Tibial artery (tissue), 4 donors: ENCODE measurements around the gene KRT79.

ENCODE experiments used
- DNase-seq, 2 donors: peaks; one replicate each; pipeline ENCODE4 v3.0.0-alpha.2; 2019
- H3K27ac ChIP-seq, 2 donors: fragments of 200-600 bp; sonication (generic) in 1 of 2; 1 replicate in 1 of 2; 2 replicates in 1 of 2; pipeline ENCODE4 v1.5.1; 2018 to 2019; ENCODE audit warnings: mild to moderate bottlenecking in 1 of 2
- H3K27me3 ChIP-seq, 2 donors: fragments of 200-600 bp; sonication (generic) in 1 of 2; one replicate each; pipeline versions ENCODE4 v1.5.1 to v1.6.0; 2016 to 2019
- H3K36me3 ChIP-seq, 3 donors: fragments of 200-600 bp; sonication (generic) in 2 of 3; one replicate each; pipeline ENCODE4 v1.5.1; 2016 to 2019; ENCODE audit warnings: mild to moderate bottlenecking in 2 of 3
- H3K4me1 ChIP-seq, 4 donors: fragments of 200-600 bp; sonication (generic) in 2 of 4; 1 replicate in 3 of 4; 2 replicates in 1 of 4; pipeline ENCODE4 v1.5.1; 2016 to 2019
- H3K4me3 ChIP-seq, 2 donors: fragments of 200-600 bp; sonication (generic) in 1 of 2; 1 replicate in 1 of 2; 2 replicates in 1 of 2; pipeline ENCODE4 v1.5.1; 2018 to 2019; ENCODE audit warnings: mild to moderate bottlenecking in 2 of 2
- H3K9me3 ChIP-seq, 3 donors: fragments of 200-600 bp; sonication (generic) in 1 of 3; one replicate each; pipeline ENCODE4 v1.5.1; 2016 to 2019
- CTCF ChIP-seq, 2 experiments: fragments of 200-600 bp in 1 of 2; fragments of 450-650 bp in 1 of 2; IDR thresholded peaks; one replicate each; pipeline ENCODE4 v1.5.1; 2017 to 2019; ENCODE audit warnings: antibody characterized with exemption in 2 of 2, mild to moderate bottlenecking in 1 of 2, moderate library complexity in 1 of 2
- intact Hi-C: fragments of 100-400 bp; cut with DNase I; formaldehyde crosslinking; loops from one replicate; pipeline ENCODE4 v1.15.0; 2023; ENCODE audit warnings: low total_unique reads

Gene KRT79

DNA sequence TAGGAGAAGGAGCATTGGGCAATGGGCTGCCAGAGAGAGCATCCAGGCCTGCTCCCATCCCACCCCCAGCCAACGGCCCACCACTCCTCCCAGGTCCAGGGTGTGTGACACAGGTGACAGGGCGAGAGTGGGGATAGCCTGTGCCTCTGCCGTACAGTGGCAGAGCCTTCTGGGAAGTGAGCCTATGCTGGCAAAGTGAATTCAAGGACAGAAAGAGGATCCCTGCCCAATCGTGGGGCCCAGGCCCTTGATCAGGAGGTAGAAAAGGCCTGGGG is 553 bp upstream of the KRT79 start:
- no peak for DNase-seq
- H3K4me3 ChIP-seq, result no peak overlapping the region
- TF ChIP-seq CTCF (IDR thresholded peaks at IDR 0.05), result no peak
- H3K27me3 ChIP-seq, result peaks cover 0 to 36% of the 10 kb centered on the region in 2 donors
- intact Hi-C loops, result no loop called here
- no peaks in the 10 kb centered on the region for H3K9me3 ChIP-seq
- no peaks in the 10 kb centered on the region for H3K4me1 ChIP-seq
- no peaks in the 10 kb centered on the region for H3K36me3 ChIP-seq
- no peak overlapping the region for H3K27ac ChIP-seq

DNA sequence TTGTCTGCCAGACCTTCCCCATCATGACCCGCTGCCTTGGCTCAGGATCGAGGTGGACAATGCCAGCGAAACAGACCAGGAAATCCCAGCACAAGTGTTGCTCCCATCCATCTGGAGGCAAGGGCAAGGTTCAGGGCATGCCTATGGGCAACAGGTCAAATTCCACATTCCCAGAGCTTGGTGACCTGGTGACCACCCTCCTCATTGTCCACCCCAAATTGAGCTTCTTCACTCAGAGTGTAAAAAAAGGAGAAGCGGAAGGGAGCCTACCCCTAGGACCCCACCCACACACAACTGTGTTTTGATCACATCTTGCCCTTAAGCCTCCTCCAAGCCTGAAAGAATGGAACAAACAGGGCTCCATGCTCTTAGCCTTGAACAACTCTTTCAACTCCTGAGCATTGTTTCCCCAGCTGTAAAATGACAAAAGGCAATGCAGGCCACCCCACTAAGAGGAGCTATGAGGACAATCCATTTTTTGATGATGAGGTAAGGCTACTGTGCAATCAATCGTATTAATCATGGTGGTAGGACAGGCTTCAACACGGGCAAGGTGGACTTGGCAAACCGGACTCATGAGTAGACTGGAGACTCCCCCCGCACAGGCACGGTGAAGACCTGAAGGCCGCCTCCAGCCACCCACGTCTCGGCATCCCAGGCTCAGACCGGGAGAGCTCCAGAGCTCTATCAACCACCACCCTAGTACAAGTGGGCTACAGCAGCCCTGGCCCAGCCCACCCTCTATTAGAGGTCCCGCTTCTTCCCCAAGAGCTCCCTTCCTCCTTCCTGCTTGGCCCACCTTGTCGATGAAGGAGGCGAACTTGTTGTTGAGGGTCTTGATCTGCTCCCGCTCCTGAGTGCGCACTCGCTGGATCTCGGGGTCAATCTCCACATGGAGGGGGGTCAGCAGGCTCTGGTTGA is 866 bp downstream of the KRT79 start:
- no peak overlapping the region for H3K4me3 ChIP-seq
- DNase-seq, result no peak
- TF ChIP-seq CTCF (IDR thresholded peaks at IDR 0.05), result no peak
- no peaks in the 10 kb centered on the region for H3K9me3 ChIP-seq
- H3K27ac ChIP-seq, result no peak overlapping the region
- peaks cover 0 to 26% of the 10 kb centered on the region in 2 donors for H3K27me3 ChIP-seq
- H3K4me1 ChIP-seq, result no peaks in the 10 kb centered on the region
- H3K36me3 ChIP-seq, result no peaks in the 10 kb centered on the region
- intact Hi-C loops, result no loop called here

DNA sequence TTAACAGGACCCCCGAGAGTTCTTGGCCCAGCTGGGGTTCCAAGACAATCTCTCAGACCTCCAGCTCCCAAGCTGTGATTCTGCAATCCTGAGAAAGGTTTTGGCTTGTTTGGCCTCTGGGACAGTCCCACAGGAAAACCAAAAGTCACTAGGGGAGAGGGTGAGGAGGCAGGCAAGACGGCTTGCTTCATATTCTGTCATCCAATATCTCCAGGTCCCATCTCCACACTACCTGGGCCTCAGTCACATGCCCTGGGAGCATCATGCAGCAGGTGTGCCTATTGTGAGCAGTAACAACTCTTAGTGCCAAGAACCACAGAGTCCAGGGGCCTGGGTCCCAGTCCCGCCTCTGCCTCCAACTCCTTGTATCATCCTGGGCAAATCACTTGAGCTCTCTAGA is 1.7 kb downstream of the KRT79 start:
- Histone ChIP-seq H3K9me3 (no peaks in the 10 kb centered on the region), H3K27me3 (peaks cover 0 to 18% of the 10 kb centered on the region in 2 donors), H3K4me3 (no peak overlapping the region), H3K27ac (no peak overlapping the region), H3K4me1 (no peaks in the 10 kb centered on the region), H3K36me3 (no peaks in the 10 kb centered on the region)
- no peak for DNase-seq
- intact Hi-C loops, result no loop called here
- TF ChIP-seq CTCF (IDR thresholded peaks at IDR 0.05), result no peak

DNA sequence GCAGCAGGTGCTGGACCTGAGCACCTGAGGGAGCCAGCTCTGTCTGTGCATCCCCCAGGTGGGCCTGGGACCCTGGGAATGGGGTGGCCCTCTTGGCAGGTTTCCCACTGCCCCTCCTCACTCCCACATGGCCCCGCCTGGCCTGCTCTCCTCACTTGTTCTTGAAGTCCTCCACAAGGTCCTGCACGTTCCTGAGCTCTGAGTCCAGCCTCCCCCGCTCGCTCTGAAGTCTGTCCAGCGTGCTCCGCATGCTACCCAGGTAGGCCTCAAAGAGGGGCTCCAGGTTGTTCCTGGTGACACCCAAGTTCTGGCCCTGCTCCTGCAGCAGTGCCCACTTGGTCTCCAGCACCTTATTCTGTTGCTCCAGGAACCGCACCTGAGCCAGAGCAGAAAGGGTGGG is 2.9 kb downstream of the KRT79 start:
- no peak overlapping the region for H3K27ac ChIP-seq
- no peak for TF ChIP-seq CTCF (IDR thresholded peaks at IDR 0.05)
- no peaks in the 10 kb centered on the region for H3K36me3 ChIP-seq
- H3K4me3 ChIP-seq, result no peak overlapping the region
- no peak for DNase-seq
- peaks cover 0 to 17% of the 10 kb centered on the region in 2 donors for H3K27me3 ChIP-seq
- H3K9me3 ChIP-seq, result no peaks in the 10 kb centered on the region
- H3K4me1 ChIP-seq, result no peaks in the 10 kb centered on the region
- intact Hi-C loops, result no loop called here

DNA sequence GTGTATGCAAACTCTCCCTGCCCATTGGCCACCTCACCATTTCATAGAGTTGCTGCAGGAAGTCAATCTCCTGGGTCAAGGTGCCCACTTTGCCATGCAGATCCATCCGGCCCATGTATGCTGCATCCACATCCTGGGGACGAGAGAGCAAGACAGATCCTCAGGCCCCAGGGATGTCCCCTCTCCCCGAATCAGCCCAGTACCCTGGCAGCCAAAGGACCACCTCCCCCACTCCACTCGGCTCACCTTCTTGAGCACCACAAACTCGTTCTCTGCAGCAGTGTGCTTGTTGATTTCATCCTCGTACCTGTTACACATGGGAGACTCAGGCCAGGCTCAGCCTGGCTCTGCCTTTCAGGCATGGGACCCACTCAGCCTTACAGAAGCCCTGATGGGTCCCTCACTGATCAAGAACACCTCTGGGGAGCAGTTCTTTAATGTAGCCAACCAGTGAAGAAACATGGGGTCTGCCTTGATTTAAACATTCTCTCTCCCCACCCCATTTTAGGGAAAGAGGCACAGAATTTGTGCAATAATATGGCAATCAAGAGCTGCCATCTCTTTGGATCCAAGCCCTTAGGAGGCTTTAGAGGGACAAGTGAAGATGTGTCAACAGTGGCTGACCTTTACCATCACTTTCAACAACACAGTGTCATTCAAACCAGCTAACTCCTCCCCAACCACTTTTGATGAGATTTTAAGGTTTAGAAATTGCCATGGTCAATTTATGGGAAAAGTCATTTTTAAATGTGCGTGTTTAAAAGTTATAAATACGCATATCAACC is 3.9 kb downstream of the KRT79 start:
- Histone ChIP-seq H3K9me3 (no peaks in the 10 kb centered on the region), H3K27me3 (peaks cover 0 to 13% of the 10 kb centered on the region in 2 donors), H3K4me1 (no peaks in the 10 kb centered on the region), H3K36me3 (no peaks in the 10 kb centered on the region), H3K27ac (no peak overlapping the region), H3K4me3 (no peak overlapping the region)
- DNase-seq, result no peak
- intact Hi-C loops, result no loop called here
- no peak for TF ChIP-seq CTCF (IDR thresholded peaks at IDR 0.05)
